RPMI7951 (cell line): ENCODE data around the gene ANKRD12. TPM values are rescaled to one million over a fixed set of nuclear protein-coding genes. Genes with fewer than 3 reads are reported as not detected.
"Not testable (repeated sequence)": the region's sequence is repeated elsewhere in the genome, so short reads cannot be mapped to it uniquely, and the experiment has no call there.

Source experiments
- DNase-seq: peaks from one replicate; pipeline ENCODE4 v3.0.0-alpha.2; 2012; ENCODE audit warnings: low read depth
- total RNA-seq: library from RNA; depleted of rRNA; stranded (reverse); fragments of >200 nt; shearing (Covaris generic); gene quantifications from 2 replicates; pipeline ENCODE4 v1.2.3, GENCODE V29; 2014

Gene ANKRD12
- total RNA-seq, 1 experiment from 2014 or later = 13.2 TPM

- no peak for DNase-seq
Measured at GRCh38 chr18:9232977-9233376, 96.4 kb downstream of the ANKRD12 start.

GRCh38 chr18:9233771-9234440 lies 97.3 kb downstream of the ANKRD12 start:
- no peak for DNase-seq

GRCh38 chr18:9234528-9234927 lies 97.9 kb downstream of the ANKRD12 start:
- DNase-seq = no peak

- no peak for DNase-seq
Measured at GRCh38 chr18:9237981-9238380, 101.4 kb downstream of the ANKRD12 start.

- DNase-seq = no peak
Measured at GRCh38 chr18:9239720-9240119, 103.1 kb downstream of the ANKRD12 start.

- no peak for DNase-seq
Measured at GRCh38 chr18:9240270-9240669, 103.7 kb downstream of the ANKRD12 start.

- no peak for DNase-seq
Measured at GRCh38 chr18:9243029-9243428, 106.4 kb downstream of the ANKRD12 start.

- DNase-seq = no peak
Measured at GRCh38 chr18:9244376-9244775, 107.8 kb downstream of the ANKRD12 start.

GRCh38 chr18:9248661-9249060 lies 112.1 kb downstream of the ANKRD12 start:
- DNase-seq = no peak

- no peak for DNase-seq
Measured at GRCh38 chr18:9249254-9249653, 112.7 kb downstream of the ANKRD12 start.

- no peak for DNase-seq
Measured at GRCh38 chr18:9259173-9259572, 122.6 kb downstream of the ANKRD12 start.

- no peak for DNase-seq
Measured at GRCh38 chr18:9260388-9261380, 124.1 kb downstream of the ANKRD12 start.

GRCh38 chr18:9263264-9263663 lies 126.7 kb downstream of the ANKRD12 start:
- DNase-seq = no peak

- not testable (repeated sequence) for DNase-seq
Measured at GRCh38 chr18:9264797-9265196, 128.2 kb downstream of the ANKRD12 start.

GRCh38 chr18:9273221-9273620 lies 136.6 kb downstream of the ANKRD12 start:
- no peak for DNase-seq

- DNase-seq = no peak
Measured at GRCh38 chr18:9275890-9276289, 139.3 kb downstream of the ANKRD12 start.

- DNase-seq = no peak
Measured at GRCh38 chr18:9278028-9278427, 141.4 kb downstream of the ANKRD12 start.

- DNase-seq = no peak
Measured at GRCh38 chr18:9280849-9281248, 144.3 kb downstream of the ANKRD12 start.

GRCh38 chr18:9281780-9282179 lies 145.2 kb downstream of the ANKRD12 start:
- DNase-seq = no peak

GRCh38 chr18:9283791-9284190 lies 147.2 kb downstream of the ANKRD12 start:
- DNase-seq = no peak

- DNase-seq = no peak
Measured at GRCh38 chr18:9285604-9286003, 149.0 kb downstream of the ANKRD12 start.

- DNase-seq = no peak
Measured at GRCh38 chr18:9287036-9287435, 150.5 kb downstream of the ANKRD12 start.

GRCh38 chr18:9289698-9290097 lies 153.1 kb downstream of the ANKRD12 start:
- DNase-seq = no peak
